K562 (cell line): ENCODE measurements around the gene CALU. TPM values are rescaled to one million over a fixed set of nuclear protein-coding genes. Genes with fewer than 3 reads are reported as not detected.

Source experiments
- ATAC-seq: fragments of 200-7000 bp; cut with Tn5 transposase; 3 replicates; pipeline ENCODE4 v1.9.1; 2020; ENCODE audit warnings: moderate library complexity
- BruUV-seq: library from RNA; stranded (reverse); fragments of 400-500 nt; replicated peaks from 2 replicates; lab custom pipeline; 2021; lab: Mats Ljungman, UMichigan
- CTCF ChIA-PET: fragments of 300-600 bp; formaldehyde crosslinking; extraction: SDS; loops from one replicate; lab custom pipeline; 2021; ENCODE audit warnings: low intra/inter-chr PET ratio; lab: Yijun Ruan, JAX
- POLR2A ChIA-PET: fragments of 300-600, 350-650 bp; sonication (Branson Sonifier 250); formaldehyde crosslinking; extraction: SDS; loops from one replicate; lab custom pipeline; 2021; ENCODE audit warnings: antibody characterized with exemption, inconsistent platforms; lab: Yijun Ruan, JAX
- DNase-seq, 4 experiments: peaks; one replicate each; pipeline versions ENCODE4 v3.0.0 to v3.0.0-alpha.2; 2011 to 2018; ENCODE audit warnings: low spot score in 3 of 4, mixed read lengths in 3 of 4; ENCODE audit errors: extremely low read depth in 1 of 4
- FAIRE-seq: peaks from 2 replicates; lab custom pipeline; 2011; peaks lifted over from hg19 to GRCh38; lab: Jason Lieb, UNC
- H2AFZ ChIP-seq: 2 replicates; pipeline ENCODE4 v1.6.0; 2011; ENCODE audit warnings: low read depth, low read length, control low read depth, inconsistent platforms
- H3K27ac ChIP-seq: fragments of 200-600 bp; 3 replicates; pipeline ENCODE4 v1.8.0; 2011; ENCODE audit warnings: low read depth, mild to moderate bottlenecking, control low read depth, inconsistent platforms, low read length, moderate library complexity, mixed read lengths; ENCODE audit errors: extremely low read depth
- H3K27me3 ChIP-seq, 2 experiments: fragments of 300-600 bp in 1 of 2; 2 replicates in 1 of 2; 3 replicates in 1 of 2; pipeline versions ENCODE4 v1.6.0 to v1.8.0; 2011; ENCODE audit warnings: inconsistent platforms in 2 of 2, low read length in 2 of 2, mild to moderate bottlenecking in 1 of 2, mixed read lengths in 1 of 2, moderate library complexity in 1 of 2; ENCODE audit not compliant: control insufficient read depth in 2 of 2, insufficient read depth in 2 of 2
- H3K36me3 ChIP-seq: fragments of 300-600 bp; 3 replicates; pipeline ENCODE4 v1.8.0; 2011; ENCODE audit warnings: mild to moderate bottlenecking, low read length, inconsistent platforms; ENCODE audit not compliant: control insufficient read depth, insufficient read depth
- H3K4me1 ChIP-seq, 2 experiments: fragments of 200-600 bp in 1 of 2; replicated peaks in 1 of 2; 2 replicates in 1 of 2; 3 replicates in 1 of 2; pipeline versions ENCODE4 v1.5.1 to v1.8.0; 2011; ENCODE audit warnings: inconsistent platforms in 2 of 2, low read length in 2 of 2, mild to moderate bottlenecking in 1 of 2, mixed read lengths in 1 of 2, moderate library complexity in 1 of 2; ENCODE audit not compliant: control insufficient read depth in 2 of 2, insufficient read depth in 2 of 2
- H3K4me2 ChIP-seq: 2 replicates; pipeline ENCODE4 v1.6.1; 2011; ENCODE audit warnings: low read length, control low read depth, inconsistent platforms, mixed read lengths; ENCODE audit not compliant: insufficient read depth
- H3K4me3 ChIP-seq: fragments of 200-600 bp; sonication (generic), shearing (Covaris generic); 2 replicates; pipeline ENCODE4 v1.5.1; 2016; ENCODE audit warnings: control low read depth, inconsistent platforms
- H3K79me2 ChIP-seq: fragments of 200-600 bp; 3 replicates; pipeline ENCODE4 v1.8.0; 2011; ENCODE audit warnings: low read length, inconsistent platforms; ENCODE audit not compliant: control insufficient read depth, insufficient read depth
- H3K9ac ChIP-seq, 2 experiments: 2 replicates each; pipeline versions ENCODE4 v1.6.0 to v1.6.1; 2011; ENCODE audit warnings: low read depth in 2 of 2, low read length in 2 of 2, control low read depth in 1 of 2, inconsistent platforms in 1 of 2, mild to moderate bottlenecking in 1 of 2, mixed read lengths in 1 of 2; ENCODE audit not compliant: insufficient read depth in 1 of 2
- H3K9me1 ChIP-seq: one replicate; pipeline ENCODE4 v1.6.0; 2011; ENCODE audit warnings: inconsistent platforms, mild to moderate bottlenecking, low read length, moderate library complexity; ENCODE audit not compliant: control insufficient read depth, insufficient read depth
- H3K9me3 ChIP-seq: replicated peaks from 2 replicates; pipeline ENCODE4 v1.5.1; 2011; ENCODE audit warnings: low read depth, low read length, inconsistent platforms; ENCODE audit not compliant: control insufficient read depth, insufficient read depth
- H4K20me1 ChIP-seq: replicated peaks from 2 replicates; pipeline ENCODE4 v1.6.1; 2011; ENCODE audit warnings: low read length, inconsistent platforms, mixed read lengths; ENCODE audit not compliant: control insufficient read depth, insufficient read depth
- CBFB ChIP-seq: sonication (generic); formaldehyde crosslinking; IDR thresholded peaks from 2 replicates; pipeline ENCODE4 v1.4.0; 2020; ENCODE audit warnings: mild to moderate bottlenecking, missing genetic modification reagents
- FOS ChIP-seq: IDR thresholded peaks from 3 replicates; pipeline ENCODE4 v1.6.1; 2011; ENCODE audit not compliant: insufficient read length; ENCODE audit errors: extremely low read depth
- GABPA ChIP-seq: fragments of 200-800 bp; sonication (Bioruptor generic); conservative IDR thresholded peaks from 2 replicates; pipeline ENCODE4 v1.6.1; 2016; ENCODE audit warnings: low read depth, missing genetic modification characterization, missing compliant biosample characterization
- MLLT1 ChIP-seq, 2 experiments: fragments of 450-650 bp; IDR thresholded peaks; 2 replicates each; pipeline ENCODE4 v1.6.1; 2016
- ZNF561 ChIP-seq: fragments of 450-650 bp; formaldehyde crosslinking; conservative IDR thresholded peaks from 2 replicates; pipeline ENCODE4 v1.4.0; 2020; ENCODE audit warnings: mild to moderate bottlenecking, moderate library complexity
- WGBS: fragments of 100-300 bp; shearing (Covaris generic); methylation state at CpG from one replicate; pipeline ENCODE4 v1.1.6; 2016; ENCODE audit warnings: low coverage, mixed read lengths; ENCODE audit not compliant: insufficient coverage; ENCODE audit errors: missing lambda C conversion rate; 5-methylcytosine and 5-hydroxymethylcytosine counted together
- in situ Hi-C: fragments of 300-500 bp; cut with MboI; formaldehyde crosslinking; loops from 4 replicates; pipeline ENCODE4 v1.15.0; 2018; ENCODE audit warnings: inconsistent platforms, mixed read lengths
- intact Hi-C: fragments of 100-400 bp; cut with micrococcal nuclease; formaldehyde crosslinking; loops from 2 replicates; pipeline ENCODE4 v1.14.2; 2022
- polyA plus RNA-seq, 8 experiments: library from polyadenylated mRNA; depleted of rRNA in 4 of 8; stranded (reverse) in 5 of 8; unstranded in 3 of 8; fragments of >200 nt; fragmentation: Nextera tagmentation in 2 of 8; fragmentation: Illumina TruSeq in 1 of 8; extraction: Ambion mirVana in 2 of 8; extraction: Trizol in 1 of 8; gene quantifications; 2 replicates each; pipeline versions ENCODE4 v1.2.1 to v1.2.3, GENCODE V29; 2011 to 2014; ENCODE audit warnings: inconsistent platforms in 1 of 8, missing spikeins in 1 of 8
- total RNA-seq, 7 experiments: library from RNA; depleted of rRNA in 6 of 7; stranded (reverse); fragments of >200 nt in 6 of 7; fragmentation: Illumina TruSeq in 2 of 7; extraction: Trizol in 2 of 7; gene quantifications; 2 replicates each; pipeline versions ENCODE4 v1.2.1 to v1.2.3, GENCODE V29; 2011 to 2021; ENCODE audit warnings: low replicate concordance in 1 of 7

Gene CALU
- total and polyA plus RNA-seq, 9 of the 15 experiments (the other 6 are each of a cell fraction or from before 2014, with no cell fraction given) = 166 to 286 (median 215) TPM

- H3K9me3 ChIP-seq = no peaks in the 10 kb centered on the region
- WGBS = 79% methylated on average over 6 of the region's 6 CpGs
- no peak overlapping the region for H2AFZ ChIP-seq
- no peak for ATAC-seq
- no peak overlapping the region for H3K27ac ChIP-seq
- no peak for FAIRE-seq
- peak overlapping the region in 1 of 2 experiments; percentile 11; a peak in 2 of 4 replicates for H3K9ac ChIP-seq
- intact Hi-C loops = no loop called here
- H3K4me1 ChIP-seq = peaks cover 26 to 33% of the 10 kb centered on the region in 2 experiments; a peak in 4 of 5 replicates
- no peaks in the 10 kb centered on the region for H3K27me3 ChIP-seq
- H3K4me2 ChIP-seq = no peak overlapping the region
- CTCF ChIA-PET = no interaction called here
- H4K20me1 ChIP-seq = no peaks in the 10 kb centered on the region
- no peak overlapping the region for H3K4me3 ChIP-seq
- POLR2A ChIA-PET = interaction anchor here (0.6 to 4.7 kb wide), 4 partner anchors 8 to 396 kb away, joined by 3 to 20 read pairs (median 6); partner anchors contain the start of gene CALU
- in situ Hi-C loops = no loop called here
- no peak for DNase-seq
- H3K9me1 ChIP-seq = peaks cover 6% of the 10 kb centered on the region
- H3K79me2 ChIP-seq = no peaks in the 10 kb centered on the region
- H3K36me3 ChIP-seq = peaks cover 24% of the 10 kb centered on the region
- no peak for TF ChIP-seq GABPA (tag)
- TF ChIP-seq CBFB (CRISPR knock-in tag) = no peak
- no peak for TF ChIP-seq MLLT1 (IDR thresholded peaks at IDR 0.05)
- no peak for TF ChIP-seq FOS
- no peak for TF ChIP-seq ZNF561 (CRISPR knock-in tag)
- no TSS peak for BruUV-seq
Measured at GRCh38 chr7:128814499-128814898, 75.3 kb downstream of the CALU start.
